ENCODE data around the gene PGD. TPM values are rescaled to one million over a fixed set of nuclear protein-coding genes. Genes with fewer than 3 reads are reported as not detected.

Gene PGD
- total and polyA plus RNA-seq, 2 experiments from 2014 or later: 174 to 305 TPM

DNA sequence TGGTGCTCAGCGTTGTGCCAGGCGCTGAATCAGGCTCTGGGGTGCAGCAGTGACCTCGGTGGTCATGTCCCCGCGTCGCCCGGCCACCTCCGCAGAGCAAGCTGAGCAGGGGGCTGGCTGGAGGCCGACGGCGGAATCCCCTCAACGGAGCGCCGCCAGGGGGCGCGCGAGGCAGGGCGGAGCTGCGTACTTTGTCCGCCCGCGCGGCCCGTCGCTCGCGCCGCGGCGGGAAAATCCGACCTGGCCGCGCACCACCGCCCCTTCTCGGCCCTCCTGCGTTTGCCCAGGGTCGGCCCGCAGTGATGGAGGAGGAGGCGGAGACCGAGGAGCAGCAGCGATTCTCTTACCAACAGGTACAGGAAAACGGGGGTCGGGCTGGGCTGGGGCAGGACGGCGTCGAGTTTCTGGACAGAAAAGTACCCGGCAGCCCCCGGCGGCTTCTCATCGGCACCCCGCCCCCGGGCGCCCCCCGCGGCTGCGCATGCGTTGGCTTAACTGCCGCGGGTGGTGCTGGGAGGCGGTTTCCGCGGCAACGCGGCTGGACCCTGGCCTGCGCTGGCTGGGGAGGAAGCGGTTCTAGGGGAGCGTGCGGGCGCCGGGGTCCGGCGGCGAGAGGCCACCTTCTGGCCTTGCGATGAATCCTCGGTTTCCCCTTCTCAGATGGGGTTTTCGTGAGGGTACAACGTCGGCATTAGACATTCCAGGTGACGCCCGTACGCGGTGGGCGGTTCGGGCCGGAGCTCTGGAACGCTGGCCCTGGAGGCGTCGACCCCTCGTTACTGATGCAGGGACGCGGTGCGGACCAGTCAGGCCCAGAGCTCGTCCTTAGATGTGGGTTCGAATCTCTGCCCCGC, 31.6 kb downstream of the PGD start, which contains the start of gene CENPS (continued):
- no peak for TF ChIP-seq NANOG (IDR thresholded peaks at IDR 0.05; ENCODE audit: borderline replicate concordance)
- TF ChIP-seq POLR2AphosphoS5 (IDR thresholded peaks at IDR 0.05; ENCODE audit: low read depth): peak; percentile 72
- TF ChIP-seq EZH2phosphoT487 (IDR thresholded peaks at IDR 0.05; ENCODE audit: unreplicated experiment): no peak
- peak; percentile 43 for TF ChIP-seq CREB1 (CRISPR knock-in tag; IDR thresholded peaks at IDR 0.05; ENCODE audit: low read depth)

DNA sequence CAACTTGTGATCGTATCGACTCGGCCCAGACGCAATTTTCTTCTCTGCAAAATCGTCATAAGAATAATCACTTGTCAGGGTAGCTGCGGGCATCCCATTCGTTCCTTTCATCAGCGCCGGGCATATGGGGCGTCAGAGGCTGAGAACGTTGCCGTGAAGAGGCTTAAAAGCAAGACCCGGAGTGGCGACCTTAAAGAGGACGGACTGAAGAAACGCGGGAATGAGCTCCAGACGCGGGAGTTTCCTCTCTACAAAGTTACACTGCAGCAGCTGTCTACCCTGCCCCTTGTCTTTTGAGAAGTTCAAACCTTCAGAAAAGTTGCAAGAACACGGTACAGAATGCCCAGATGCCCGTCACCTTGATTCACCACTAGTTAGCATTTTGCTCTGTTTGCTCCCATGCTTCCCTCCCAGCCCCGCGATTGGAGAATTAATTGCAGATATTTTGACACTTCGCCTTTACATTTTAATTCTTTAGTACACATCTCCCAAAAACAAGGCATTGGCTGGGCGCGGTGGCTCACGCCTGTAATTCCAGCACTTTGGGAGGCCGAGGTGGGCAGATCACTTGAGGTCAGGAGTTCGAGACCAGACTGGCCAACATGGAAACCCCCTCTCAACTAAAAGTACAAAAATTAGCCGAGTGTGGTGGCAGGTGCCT, 32.3 kb downstream of the PGD start:
- no peaks in the 10 kb centered on the region; the same call in 1 of the 2 replicates for H4K20me1 ChIP-seq (replicated peaks; ENCODE audit: insufficient read depth)
- no peaks in the 10 kb centered on the region for H3K4me1 ChIP-seq (ENCODE audit: insufficient read depth)
- Mint-ChIP-seq H3K4me1 (peaks cover 11% of the 10 kb centered on the region; the same call in 2 of the 3 replicates), H3K27ac (peak overlapping the region; percentile 81), H3K36me3 (ENCODE audit: low read depth) (no peaks in the 10 kb centered on the region), H3K27me3 (ENCODE audit: insufficient read depth, low read depth, poor library complexity) (peaks cover 10% of the 10 kb centered on the region), H3K4me3 (peak overlapping the region; percentile 87), H3K9me3 (no peaks in the 10 kb centered on the region)
- no peaks in the 10 kb centered on the region for H3K9me2 ChIP-seq (ENCODE audit: insufficient read depth)
- peak overlapping the region; percentile 97 for H2AFZ ChIP-seq
- H3K36me3 ChIP-seq (ENCODE audit: insufficient read depth): no peaks in the 10 kb centered on the region
- peaks cover 9% of the 10 kb centered on the region for H3F3A ChIP-seq (replicated peaks; ENCODE audit: low read depth)
- H3K4me3 ChIP-seq: peak overlapping the region; percentile 82
- no peaks in the 10 kb centered on the region; the same call in 1 of the 2 replicates for H3K79me2 ChIP-seq (replicated peaks; ENCODE audit: insufficient read depth)
- no peaks in the 10 kb centered on the region for H3K27me3 ChIP-seq (ENCODE audit: insufficient read depth)
- DNase-seq (ENCODE audit: low spot score) (peak; percentile 67), ATAC-seq (peak; percentile 7)
- H3K4me2 ChIP-seq: peak overlapping the region; percentile 83
- peak overlapping the region; percentile 97; the same call in 1 of the 2 replicates for H3K27ac ChIP-seq (ENCODE audit: low read depth)
- TF ChIP-seq CREB1 (CRISPR knock-in tag; IDR thresholded peaks at IDR 0.05; ENCODE audit: low read depth) (no peak), ZNF331 (CRISPR knock-in tag; IDR thresholded peaks at IDR 0.05; ENCODE audit: low read depth) (no peak), EZH2phosphoT487 (IDR thresholded peaks at IDR 0.05; ENCODE audit: unreplicated experiment) (no peak), NANOG (IDR thresholded peaks at IDR 0.05; ENCODE audit: borderline replicate concordance) (no peak)
- TF ChIP-seq, protein P1, sequence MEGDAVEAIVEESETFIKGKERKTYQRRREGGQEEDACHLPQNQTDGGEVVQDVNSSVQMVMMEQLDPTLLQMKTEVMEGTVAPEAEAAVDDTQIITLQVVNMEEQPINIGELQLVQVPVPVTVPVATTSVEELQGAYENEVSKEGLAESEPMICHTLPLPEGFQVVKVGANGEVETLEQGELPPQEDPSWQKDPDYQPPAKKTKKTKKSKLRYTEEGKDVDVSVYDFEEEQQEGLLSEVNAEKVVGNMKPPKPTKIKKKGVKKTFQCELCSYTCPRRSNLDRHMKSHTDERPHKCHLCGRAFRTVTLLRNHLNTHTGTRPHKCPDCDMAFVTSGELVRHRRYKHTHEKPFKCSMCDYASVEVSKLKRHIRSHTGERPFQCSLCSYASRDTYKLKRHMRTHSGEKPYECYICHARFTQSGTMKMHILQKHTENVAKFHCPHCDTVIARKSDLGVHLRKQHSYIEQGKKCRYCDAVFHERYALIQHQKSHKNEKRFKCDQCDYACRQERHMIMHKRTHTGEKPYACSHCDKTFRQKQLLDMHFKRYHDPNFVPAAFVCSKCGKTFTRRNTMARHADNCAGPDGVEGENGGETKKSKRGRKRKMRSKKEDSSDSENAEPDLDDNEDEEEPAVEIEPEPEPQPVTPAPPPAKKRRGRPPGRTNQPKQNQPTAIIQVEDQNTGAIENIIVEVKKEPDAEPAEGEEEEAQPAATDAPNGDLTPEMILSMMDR (conservative IDR thresholded peaks at IDR 0.05; ENCODE audit: low read depth in 2 of 2): no peak
- TF ChIP-seq, protein P2, sequence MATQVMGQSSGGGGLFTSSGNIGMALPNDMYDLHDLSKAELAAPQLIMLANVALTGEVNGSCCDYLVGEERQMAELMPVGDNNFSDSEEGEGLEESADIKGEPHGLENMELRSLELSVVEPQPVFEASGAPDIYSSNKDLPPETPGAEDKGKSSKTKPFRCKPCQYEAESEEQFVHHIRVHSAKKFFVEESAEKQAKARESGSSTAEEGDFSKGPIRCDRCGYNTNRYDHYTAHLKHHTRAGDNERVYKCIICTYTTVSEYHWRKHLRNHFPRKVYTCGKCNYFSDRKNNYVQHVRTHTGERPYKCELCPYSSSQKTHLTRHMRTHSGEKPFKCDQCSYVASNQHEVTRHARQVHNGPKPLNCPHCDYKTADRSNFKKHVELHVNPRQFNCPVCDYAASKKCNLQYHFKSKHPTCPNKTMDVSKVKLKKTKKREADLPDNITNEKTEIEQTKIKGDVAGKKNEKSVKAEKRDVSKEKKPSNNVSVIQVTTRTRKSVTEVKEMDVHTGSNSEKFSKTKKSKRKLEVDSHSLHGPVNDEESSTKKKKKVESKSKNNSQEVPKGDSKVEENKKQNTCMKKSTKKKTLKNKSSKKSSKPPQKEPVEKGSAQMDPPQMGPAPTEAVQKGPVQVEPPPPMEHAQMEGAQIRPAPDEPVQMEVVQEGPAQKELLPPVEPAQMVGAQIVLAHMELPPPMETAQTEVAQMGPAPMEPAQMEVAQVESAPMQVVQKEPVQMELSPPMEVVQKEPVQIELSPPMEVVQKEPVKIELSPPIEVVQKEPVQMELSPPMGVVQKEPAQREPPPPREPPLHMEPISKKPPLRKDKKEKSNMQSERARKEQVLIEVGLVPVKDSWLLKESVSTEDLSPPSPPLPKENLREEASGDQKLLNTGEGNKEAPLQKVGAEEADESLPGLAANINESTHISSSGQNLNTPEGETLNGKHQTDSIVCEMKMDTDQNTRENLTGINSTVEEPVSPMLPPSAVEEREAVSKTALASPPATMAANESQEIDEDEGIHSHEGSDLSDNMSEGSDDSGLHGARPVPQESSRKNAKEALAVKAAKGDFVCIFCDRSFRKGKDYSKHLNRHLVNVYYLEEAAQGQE (IDR thresholded peaks at IDR 0.05; ENCODE audit: unreplicated experiment): no peak
- TF ChIP-seq, protein P3, sequence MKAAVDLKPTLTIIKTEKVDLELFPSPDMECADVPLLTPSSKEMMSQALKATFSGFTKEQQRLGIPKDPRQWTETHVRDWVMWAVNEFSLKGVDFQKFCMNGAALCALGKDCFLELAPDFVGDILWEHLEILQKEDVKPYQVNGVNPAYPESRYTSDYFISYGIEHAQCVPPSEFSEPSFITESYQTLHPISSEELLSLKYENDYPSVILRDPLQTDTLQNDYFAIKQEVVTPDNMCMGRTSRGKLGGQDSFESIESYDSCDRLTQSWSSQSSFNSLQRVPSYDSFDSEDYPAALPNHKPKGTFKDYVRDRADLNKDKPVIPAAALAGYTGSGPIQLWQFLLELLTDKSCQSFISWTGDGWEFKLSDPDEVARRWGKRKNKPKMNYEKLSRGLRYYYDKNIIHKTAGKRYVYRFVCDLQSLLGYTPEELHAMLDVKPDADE (IDR thresholded peaks at IDR 0.05): no peak
- TF ChIP-seq, protein P4, sequence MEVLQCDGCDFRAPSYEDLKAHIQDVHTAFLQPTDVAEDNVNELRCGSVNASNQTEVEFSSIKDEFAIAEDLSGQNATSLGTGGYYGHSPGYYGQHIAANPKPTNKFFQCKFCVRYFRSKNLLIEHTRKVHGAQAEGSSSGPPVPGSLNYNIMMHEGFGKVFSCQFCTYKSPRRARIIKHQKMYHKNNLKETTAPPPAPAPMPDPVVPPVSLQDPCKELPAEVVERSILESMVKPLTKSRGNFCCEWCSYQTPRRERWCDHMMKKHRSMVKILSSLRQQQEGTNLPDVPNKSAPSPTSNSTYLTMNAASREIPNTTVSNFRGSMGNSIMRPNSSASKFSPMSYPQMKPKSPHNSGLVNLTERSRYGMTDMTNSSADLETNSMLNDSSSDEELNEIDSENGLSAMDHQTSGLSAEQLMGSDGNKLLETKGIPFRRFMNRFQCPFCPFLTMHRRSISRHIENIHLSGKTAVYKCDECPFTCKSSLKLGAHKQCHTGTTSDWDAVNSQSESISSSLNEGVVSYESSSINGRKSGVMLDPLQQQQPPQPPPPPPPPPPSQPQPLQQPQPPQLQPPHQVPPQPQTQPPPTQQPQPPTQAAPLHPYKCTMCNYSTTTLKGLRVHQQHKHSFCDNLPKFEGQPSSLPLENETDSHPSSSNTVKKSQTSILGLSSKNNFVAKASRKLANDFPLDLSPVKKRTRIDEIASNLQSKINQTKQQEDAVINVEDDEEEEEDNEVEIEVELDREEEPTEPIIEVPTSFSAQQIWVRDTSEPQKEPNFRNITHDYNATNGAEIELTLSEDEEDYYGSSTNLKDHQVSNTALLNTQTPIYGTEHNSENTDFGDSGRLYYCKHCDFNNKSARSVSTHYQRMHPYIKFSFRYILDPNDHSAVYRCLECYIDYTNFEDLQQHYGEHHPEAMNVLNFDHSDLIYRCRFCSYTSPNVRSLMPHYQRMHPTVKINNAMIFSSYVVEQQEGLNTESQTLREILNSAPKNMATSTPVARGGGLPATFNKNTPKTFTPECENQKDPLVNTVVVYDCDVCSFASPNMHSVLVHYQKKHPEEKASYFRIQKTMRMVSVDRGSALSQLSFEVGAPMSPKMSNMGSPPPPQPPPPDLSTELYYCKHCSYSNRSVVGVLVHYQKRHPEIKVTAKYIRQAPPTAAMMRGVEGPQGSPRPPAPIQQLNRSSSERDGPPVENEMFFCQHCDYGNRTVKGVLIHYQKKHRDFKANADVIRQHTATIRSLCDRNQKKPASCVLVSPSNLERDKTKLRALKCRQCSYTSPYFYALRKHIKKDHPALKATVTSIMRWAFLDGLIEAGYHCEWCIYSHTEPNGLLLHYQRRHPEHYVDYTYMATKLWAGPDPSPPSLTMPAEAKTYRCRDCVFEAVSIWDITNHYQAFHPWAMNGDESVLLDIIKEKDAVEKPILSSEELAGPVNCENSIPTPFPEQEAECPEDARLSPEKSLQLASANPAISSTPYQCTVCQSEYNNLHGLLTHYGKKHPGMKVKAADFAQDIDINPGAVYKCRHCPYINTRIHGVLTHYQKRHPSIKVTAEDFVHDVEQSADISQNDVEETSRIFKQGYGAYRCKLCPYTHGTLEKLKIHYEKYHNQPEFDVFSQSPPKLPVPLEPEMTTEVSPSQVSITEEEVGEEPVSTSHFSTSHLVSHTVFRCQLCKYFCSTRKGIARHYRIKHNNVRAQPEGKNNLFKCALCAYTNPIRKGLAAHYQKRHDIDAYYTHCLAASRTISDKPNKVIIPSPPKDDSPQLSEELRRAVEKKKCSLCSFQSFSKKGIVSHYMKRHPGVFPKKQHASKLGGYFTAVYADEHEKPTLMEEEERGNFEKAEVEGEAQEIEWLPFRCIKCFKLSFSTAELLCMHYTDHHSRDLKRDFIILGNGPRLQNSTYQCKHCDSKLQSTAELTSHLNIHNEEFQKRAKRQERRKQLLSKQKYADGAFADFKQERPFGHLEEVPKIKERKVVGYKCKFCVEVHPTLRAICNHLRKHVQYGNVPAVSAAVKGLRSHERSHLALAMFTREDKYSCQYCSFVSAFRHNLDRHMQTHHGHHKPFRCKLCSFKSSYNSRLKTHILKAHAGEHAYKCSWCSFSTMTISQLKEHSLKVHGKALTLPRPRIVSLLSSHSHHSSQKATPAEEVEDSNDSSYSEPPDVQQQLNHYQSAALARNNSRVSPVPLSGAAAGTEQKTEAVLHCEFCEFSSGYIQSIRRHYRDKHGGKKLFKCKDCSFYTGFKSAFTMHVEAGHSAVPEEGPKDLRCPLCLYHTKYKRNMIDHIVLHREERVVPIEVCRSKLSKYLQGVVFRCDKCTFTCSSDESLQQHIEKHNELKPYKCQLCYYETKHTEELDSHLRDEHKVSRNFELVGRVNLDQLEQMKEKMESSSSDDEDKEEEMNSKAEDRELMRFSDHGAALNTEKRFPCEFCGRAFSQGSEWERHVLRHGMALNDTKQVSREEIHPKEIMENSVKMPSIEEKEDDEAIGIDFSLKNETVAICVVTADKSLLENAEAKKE (CRISPR knock-in tag; IDR thresholded peaks at IDR 0.05): no peak

All from GM23338 (cell line).